ENCODE results near the gene HDHD3. TPM values are rescaled to one million over a fixed set of nuclear protein-coding genes. Genes with fewer than 3 reads are reported as not detected.

Gene HDHD3
- total RNA-seq, 1 experiment from 2014 or later: 7.6 TPM

Other genes with a start within 250 kb of the HDHD3 start
- gene SLC31A2, start 226.0 kb downstream of the HDHD3 start, total RNA-seq (2014; rRNA removed; shearing (Covaris generic); ENCODE audit: low replicate concordance): 3.1 and 7.6 TPM in 2 replicates
- 7.9 and 14.2 TPM in 2 replicates for gene FKBP15, start 155.7 kb downstream of the HDHD3 start, total RNA-seq (2014; rRNA removed; shearing (Covaris generic); ENCODE audit: low replicate concordance)
- 13.9 and 14.7 TPM in 2 replicates for gene SLC31A1, start 155.4 kb downstream of the HDHD3 start, total RNA-seq (2014; rRNA removed; shearing (Covaris generic); ENCODE audit: low replicate concordance)
- 38.9 and 67.6 TPM in 2 replicates for gene CDC26, start 101.4 kb downstream of the HDHD3 start, total RNA-seq (2014; rRNA removed; shearing (Covaris generic); ENCODE audit: low replicate concordance)
- gene PRPF4, start 101.3 kb downstream of the HDHD3 start, total RNA-seq (2014; rRNA removed; shearing (Covaris generic); ENCODE audit: low replicate concordance): 42.0 and 58.9 TPM in 2 replicates
- not detected in 2 replicates for gene RNF183, start 73.6 kb downstream of the HDHD3 start, total RNA-seq (2014; rRNA removed; shearing (Covaris generic); ENCODE audit: low replicate concordance)
- gene WDR31, start 36.7 kb downstream of the HDHD3 start, total RNA-seq (2014; rRNA removed; shearing (Covaris generic); ENCODE audit: low replicate concordance): 1.6 and 2.5 TPM in 2 replicates
- gene BSPRY, start 27.4 kb downstream of the HDHD3 start, total RNA-seq (2014; rRNA removed; shearing (Covaris generic); ENCODE audit: low replicate concordance): not detected in 2 replicates
- 14.8 and 17.0 TPM in 2 replicates for gene ALAD, start 24.3 kb upstream of the HDHD3 start, total RNA-seq (2014; rRNA removed; shearing (Covaris generic); ENCODE audit: low replicate concordance)
- gene POLE3, start 33.7 kb upstream of the HDHD3 start, total RNA-seq (2014; rRNA removed; shearing (Covaris generic); ENCODE audit: low replicate concordance): 81.1 and 97.9 TPM in 2 replicates
- gene C9orf43, start 33.8 kb upstream of the HDHD3 start, total RNA-seq (2014; rRNA removed; shearing (Covaris generic); ENCODE audit: low replicate concordance): 0.33 TPM in 1 of 2 replicates, not detected in the other
- 96.9 and 148 TPM in 2 replicates for gene RGS3, start 86.7 kb upstream of the HDHD3 start, total RNA-seq (2014; rRNA removed; shearing (Covaris generic); ENCODE audit: low replicate concordance)

Measured in MG63 (cell line).